CD14-positive monocyte (primary cell): ENCODE measurements around the gene LCAT. TPM values are rescaled to one million over a fixed set of nuclear protein-coding genes. Genes with fewer than 3 reads are reported as not detected.

ENCODE experiments used
- DNase-seq, 3 donors: peaks; one replicate each; pipeline ENCODE4 v3.0.0-alpha.2; 2011 to 2022
- H2AFZ ChIP-seq: 2 replicates; pipeline ENCODE4 v1.6.0; 2012; ENCODE audit warnings: mild to moderate bottlenecking, low read depth, low read length, inconsistent platforms; ENCODE audit not compliant: insufficient read depth, poor library complexity, severe bottlenecking
- H3K27ac ChIP-seq, 2 donors: 1 replicate in 1 of 2; 2 replicates in 1 of 2; pipeline ENCODE4 v1.5.1; 2012 to 2013; ENCODE audit warnings: low read length in 2 of 2, control low read depth in 1 of 2, inconsistent platforms in 1 of 2, low read depth in 1 of 2, mild to moderate bottlenecking in 1 of 2
- H3K27me3 ChIP-seq, 2 donors: one replicate each; pipeline versions ENCODE4 v1.6.0 to v1.6.1; 2011 to 2013; ENCODE audit warnings: low read length in 2 of 2; ENCODE audit not compliant: control insufficient read depth in 2 of 2, insufficient read depth in 2 of 2
- H3K36me3 ChIP-seq, 2 donors: replicated peaks in 1 of 2; 1 replicate in 1 of 2; 2 replicates in 1 of 2; pipeline versions ENCODE4 v1.5.1 to v1.6.1; 2012 to 2013; ENCODE audit warnings: low read length in 2 of 2, control low read depth in 1 of 2, inconsistent platforms in 1 of 2, mild to moderate bottlenecking in 1 of 2; ENCODE audit not compliant: insufficient read depth in 2 of 2, control insufficient read depth in 1 of 2
- H3K4me1 ChIP-seq, 2 donors: 1 replicate in 1 of 2; 2 replicates in 1 of 2; pipeline versions ENCODE4 v1.5.1 to v1.6.1; 2012 to 2013; ENCODE audit warnings: low read length in 2 of 2, control low read depth in 1 of 2, inconsistent platforms in 1 of 2, mild to moderate bottlenecking in 1 of 2, moderate library complexity in 1 of 2; ENCODE audit not compliant: insufficient read depth in 2 of 2, control insufficient read depth in 1 of 2
- H3K4me2 ChIP-seq: replicated peaks from 2 replicates; pipeline ENCODE3; 2012; ENCODE audit warnings: low read length, moderate library complexity, mild to moderate bottlenecking; ENCODE audit not compliant: poor library complexity, severe bottlenecking; ENCODE audit errors: extremely low read depth
- H3K4me3 ChIP-seq, 3 experiments: fragments of 200-600 bp in 1 of 3; sonication (generic) in 1 of 3; replicated peaks in 1 of 3; 1 replicate in 2 of 3; 2 replicates in 1 of 3; pipeline ENCODE4 v1.5.1; 2011 to 2013; ENCODE audit warnings: low read length in 3 of 3, mild to moderate bottlenecking in 3 of 3, control low read depth in 2 of 3, low read depth in 2 of 3, inconsistent platforms in 1 of 3, moderate library complexity in 1 of 3
- H3K79me2 ChIP-seq: 2 replicates; pipeline ENCODE4 v1.6.0; 2012; ENCODE audit warnings: mild to moderate bottlenecking, control low read depth, inconsistent platforms, low read length, moderate library complexity; ENCODE audit not compliant: insufficient read depth
- H3K9ac ChIP-seq: 2 replicates; pipeline ENCODE4 v1.6.0; 2017; ENCODE audit warnings: low read length, mild to moderate bottlenecking; ENCODE audit not compliant: insufficient read depth, poor library complexity, severe bottlenecking
- H3K9me3 ChIP-seq, 2 donors: replicated peaks in 1 of 2; 1 replicate in 1 of 2; 2 replicates in 1 of 2; pipeline versions ENCODE4 v1.5.1 to v1.6.1; 2012 to 2013; ENCODE audit warnings: low read length in 2 of 2, control low read depth in 1 of 2; ENCODE audit not compliant: control insufficient read depth in 1 of 2, insufficient read depth in 1 of 2
- H4K20me1 ChIP-seq: 2 replicates; pipeline ENCODE4 v1.6.0; 2012; ENCODE audit warnings: mild to moderate bottlenecking, low read length, control low read depth, moderate library complexity; ENCODE audit not compliant: insufficient read depth
- H3K27ac Mint-ChIP-seq, 7 donors: one replicate each; pipeline ENCODE4 v1.8.0; 2020; ENCODE audit warnings: mild to moderate bottlenecking in 7 of 7, mixed read lengths in 7 of 7, moderate library complexity in 6 of 7, inconsistent platforms in 2 of 7
- H3K27me3 Mint-ChIP-seq, 3 donors: one replicate each; pipeline ENCODE4 v1.8.0; 2021 to 2022; ENCODE audit warnings: low read depth in 3 of 3, mild to moderate bottlenecking in 3 of 3, mixed read lengths in 3 of 3, moderate library complexity in 3 of 3, inconsistent platforms in 1 of 3
- H3K36me3 Mint-ChIP-seq, 2 donors: one replicate each; pipeline ENCODE4 v1.8.0; 2020; ENCODE audit warnings: mixed read lengths in 2 of 2, inconsistent platforms in 1 of 2, mild to moderate bottlenecking in 1 of 2
- H3K4me1 Mint-ChIP-seq: one replicate; pipeline ENCODE4 v1.8.0; 2020; ENCODE audit warnings: mild to moderate bottlenecking, mixed read lengths
- H3K4me3 Mint-ChIP-seq, 2 donors: one replicate each; pipeline ENCODE4 v1.8.0; 2020; ENCODE audit warnings: mild to moderate bottlenecking in 2 of 2, mixed read lengths in 2 of 2, moderate library complexity in 1 of 2
- H3K9me3 Mint-ChIP-seq, 7 donors: one replicate each; pipeline ENCODE4 v1.8.0; 2020 to 2022; ENCODE audit warnings: mixed read lengths in 7 of 7, mild to moderate bottlenecking in 6 of 7, moderate library complexity in 6 of 7, inconsistent platforms in 2 of 7
- CTCF ChIP-seq: fragments of 200-600 bp; IDR thresholded peaks from one replicate; pipeline ENCODE4 v1.8.0; 2022; ENCODE audit warnings: antibody characterized with exemption, mild to moderate bottlenecking
- WGBS: methylation state at CpG from one replicate; pipeline ENCODE4 v1.1.5; 2013; ENCODE audit warnings: missing lambda C conversion rate; ENCODE audit not compliant: insufficient coverage; 5-methylcytosine and 5-hydroxymethylcytosine counted together
- intact Hi-C, 2 donors: fragments of 100-400 bp; cut with micrococcal nuclease; formaldehyde crosslinking; loops; one replicate each; pipeline versions ENCODE4 v1.15.0 to v1.15.1; 2023
- polyA plus RNA-seq, 3 donors: library from polyadenylated mRNA; depleted of rRNA in 1 of 3; unstranded in 2 of 3; stranded (reverse) in 1 of 3; fragments of 300-500 nt in 2 of 3; fragments of >200 nt in 1 of 3; fragmentation: Illumina TruSeq in 2 of 3; gene quantifications; 1 replicate in 2 of 3; 2 replicates in 1 of 3; pipeline ENCODE4 v1.2.3, GENCODE V29; 2012 to 2021

Gene LCAT
- polyA plus RNA-seq, 3 donors: 0.17 to 16.2 TPM; not detected in 1

- intact Hi-C loops: no loop called here
- H3K4me3 ChIP-seq: no peak overlapping the region
- H3K79me2 ChIP-seq: peaks cover 17% of the 10 kb centered on the region
- H3K9me3 ChIP-seq: no peaks in the 10 kb centered on the region
- H3K9ac ChIP-seq: no peak overlapping the region
- no peaks in the 10 kb centered on the region for H3K9me3 Mint-ChIP-seq
- 97% methylated on average over 10 of the region's 10 CpGs for WGBS
- no peak overlapping the region for H2AFZ ChIP-seq
- peaks cover 44 to 81% of the 10 kb centered on the region in 2 donors for H3K36me3 ChIP-seq
- peaks cover 35 to 64% of the 10 kb centered on the region in 2 donors for H3K36me3 Mint-ChIP-seq
- no peaks in the 10 kb centered on the region for H3K4me1 Mint-ChIP-seq
- peaks cover 0 to 2% (median 0%) of the 10 kb centered on the region in 3 donors for H3K27me3 Mint-ChIP-seq
- peaks cover 93% of the 10 kb centered on the region for H4K20me1 ChIP-seq
- H3K4me2 ChIP-seq: no peak overlapping the region
- no peak for TF ChIP-seq CTCF
- no peak overlapping the region for H3K27ac ChIP-seq
- H3K4me1 ChIP-seq: no peaks in the 10 kb centered on the region
- H3K4me3 Mint-ChIP-seq: no peak overlapping the region
- H3K27ac Mint-ChIP-seq: peak overlapping the region in 4 of 7 donors; percentile 2 to 45 (median 32)
- H3K27me3 ChIP-seq: no peaks in the 10 kb centered on the region
- DNase-seq: no peak
Observed at GRCh38 chr16:67924140-67924906, 19.6 kb downstream of the LCAT start.

- Histone ChIP-seq H3K27ac (no peak overlapping the region), H3K36me3 (peaks cover 42 to 81% of the 10 kb centered on the region in 2 donors), H3K9ac (no peak overlapping the region), H3K9me3 (no peaks in the 10 kb centered on the region), H3K4me1 (no peaks in the 10 kb centered on the region), H3K79me2 (peaks cover 25% of the 10 kb centered on the region), H4K20me1 (peaks cover 93% of the 10 kb centered on the region), H3K27me3 (no peaks in the 10 kb centered on the region), H3K4me3 (no peak overlapping the region), H3K4me2 (no peak overlapping the region), H2AFZ (no peak overlapping the region)
- intact Hi-C loops: no loop called here
- peak overlapping the region in 2 of 7 donors; percentile 45 to 62 for H3K27ac Mint-ChIP-seq
- H3K36me3 Mint-ChIP-seq: peaks cover 40 to 67% of the 10 kb centered on the region in 2 donors
- H3K27me3 Mint-ChIP-seq: peaks cover 0 to 2% (median 0%) of the 10 kb centered on the region in 3 donors
- no peak overlapping the region for H3K4me3 Mint-ChIP-seq
- no peak for DNase-seq
- TF ChIP-seq CTCF: no peak
- H3K9me3 Mint-ChIP-seq: no peaks in the 10 kb centered on the region
- 88% methylated on average over 8 of the region's 10 CpGs for WGBS
- no peaks in the 10 kb centered on the region for H3K4me1 Mint-ChIP-seq
Observed at GRCh38 chr16:67923414-67924116, 20.4 kb downstream of the LCAT start.
